HG02759 (cell line): ENCODE data around the gene FAM171A1.
"Not testable (repeated sequence)": the region's sequence is repeated elsewhere in the genome, so short reads cannot be mapped to it uniquely, and the experiment has no call there.

Experiments
- ATAC-seq: cut with Tn5 transposase; IDR thresholded peaks from one replicate; pipeline ENCODE4 v1.9.1; 2021; ENCODE audit warnings: mild to moderate bottlenecking, moderate library complexity; ENCODE audit not compliant: unreplicated experiment

The FAM171A1 gene

GRCh38 chr10:15295537-15296325 lies 75.4 kb downstream of the FAM171A1 start:
- no peak for ATAC-seq

GRCh38 chr10:15293862-15294842 lies 76.9 kb downstream of the FAM171A1 start:
- no peak for ATAC-seq

- ATAC-seq, result no peak
Observed at GRCh38 chr10:15290671-15291070, 80.4 kb downstream of the FAM171A1 start.

- no peak for ATAC-seq
Observed at GRCh38 chr10:15290150-15290549, 80.9 kb downstream of the FAM171A1 start.

GRCh38 chr10:15280974-15281373 lies 90.1 kb downstream of the FAM171A1 start:
- no peak for ATAC-seq

GRCh38 chr10:15280462-15280861 lies 90.6 kb downstream of the FAM171A1 start:
- ATAC-seq, result no peak

- ATAC-seq, result no peak
Observed at GRCh38 chr10:15279236-15279635, 91.9 kb downstream of the FAM171A1 start.

GRCh38 chr10:15278786-15279185 lies 92.3 kb downstream of the FAM171A1 start:
- no peak for ATAC-seq

GRCh38 chr10:15276039-15276438 lies 95.0 kb downstream of the FAM171A1 start:
- ATAC-seq, result not testable (repeated sequence)

GRCh38 chr10:15269838-15270237 lies 101.3 kb downstream of the FAM171A1 start:
- not testable (repeated sequence) for ATAC-seq

- no peak for ATAC-seq
Observed at GRCh38 chr10:15267496-15267895, 103.6 kb downstream of the FAM171A1 start.

GRCh38 chr10:15266117-15266516 lies 105.0 kb downstream of the FAM171A1 start:
- ATAC-seq, result no peak

- ATAC-seq, result no peak
Observed at GRCh38 chr10:15265558-15265957, 105.5 kb downstream of the FAM171A1 start.

GRCh38 chr10:15265056-15265455 lies 106.0 kb downstream of the FAM171A1 start:
- ATAC-seq, result no peak

- no peak for ATAC-seq
Observed at GRCh38 chr10:15263657-15264323, 107.3 kb downstream of the FAM171A1 start.

GRCh38 chr10:15262036-15262713 lies 108.9 kb downstream of the FAM171A1 start:
- no peak for ATAC-seq

GRCh38 chr10:15259136-15259535 lies 112.0 kb downstream of the FAM171A1 start:
- ATAC-seq, result no peak

GRCh38 chr10:15258255-15258654 lies 112.8 kb downstream of the FAM171A1 start:
- no peak for ATAC-seq

GRCh38 chr10:15255961-15256360 lies 115.1 kb downstream of the FAM171A1 start:
- ATAC-seq, result no peak

GRCh38 chr10:15254808-15255648 lies 116.1 kb downstream of the FAM171A1 start:
- ATAC-seq, result no peak
